ENCODE data around the gene SLC26A5.
"Not testable (repeated sequence)": the region's sequence is repeated elsewhere in the genome, so short reads cannot be mapped to it uniquely, and the experiment has no call there.

Gene SLC26A5

GRCh38 chr7:103425177-103425576 is 20.8 kb downstream of the SLC26A5 start:
- TF ChIP-seq CTCF (IDR thresholded peaks at IDR 0.05) (peak; percentile 20), ZFX (IDR thresholded peaks at IDR 0.05; ENCODE audit: borderline replicate concordance) (no peak)

GRCh38 chr7:103423467-103424179 is 22.4 kb downstream of the SLC26A5 start:
- TF ChIP-seq CTCF (IDR thresholded peaks at IDR 0.05) = no peak
- TF ChIP-seq ZFX (IDR thresholded peaks at IDR 0.05; ENCODE audit: borderline replicate concordance) = no peak
- H3K27ac ChIP-seq = no peak overlapping the region

More at GRCh38 chr7:103425177-103425576, 20.8 kb downstream of the SLC26A5 start:
- H3K27ac ChIP-seq = no peak overlapping the region

GRCh38 chr7:103420857-103421384 is 25.1 kb downstream of the SLC26A5 start:
- no peak overlapping the region for H3K27ac ChIP-seq
- TF ChIP-seq ZFX (IDR thresholded peaks at IDR 0.05; ENCODE audit: borderline replicate concordance) (no peak), CTCF (IDR thresholded peaks at IDR 0.05) (no peak)

GRCh38 chr7:103418241-103418640 is 27.8 kb downstream of the SLC26A5 start:
- H3K27ac ChIP-seq = no peak overlapping the region
- TF ChIP-seq CTCF (IDR thresholded peaks at IDR 0.05) (no peak), ZFX (IDR thresholded peaks at IDR 0.05; ENCODE audit: borderline replicate concordance) (no peak)

- H3K27ac ChIP-seq = no peak overlapping the region
- no peak for TF ChIP-seq ZFX (IDR thresholded peaks at IDR 0.05; ENCODE audit: borderline replicate concordance)
- no peak for TF ChIP-seq CTCF (IDR thresholded peaks at IDR 0.05)
These were observed 32.6 kb downstream of the SLC26A5 start for GRCh38 chr7:103413407-103413806.

- TF ChIP-seq ZFX (IDR thresholded peaks at IDR 0.05; ENCODE audit: borderline replicate concordance) (no peak), CTCF (IDR thresholded peaks at IDR 0.05) (no peak)
- no peak overlapping the region for H3K27ac ChIP-seq
These were observed 33.9 kb downstream of the SLC26A5 start for GRCh38 chr7:103412151-103412550.

- H3K27ac ChIP-seq = not testable (repeated sequence)
These were observed 40.0 kb downstream of the SLC26A5 start for GRCh38 chr7:103405789-103406613.

GRCh38 chr7:103399687-103400086 is 46.3 kb downstream of the SLC26A5 start:
- H3K27ac ChIP-seq = not testable (repeated sequence)

Data from 22Rv1 (cell line).